Common myeloid progenitor, CD34-positive (primary cell): ENCODE data around the gene BTBD2.
A peak's percentile ranks its signal among the peaks of the same experiment; 100 is the strongest.

ENCODE experiments used
- CTCF ChIA-PET: fragments of 350-600 bp; sonication (Branson Sonifier 250); formaldehyde crosslinking; loops from one replicate; lab custom pipeline; 2021; ENCODE audit warnings: antibody characterized with exemption; lab: Charles Lee
- POLR2A ChIA-PET: fragments of 350-600 bp; sonication (Branson Sonifier 250); formaldehyde crosslinking; loops from one replicate; lab custom pipeline; 2021; ENCODE audit warnings: antibody characterized with exemption; lab: Charles Lee
- DNase-seq, 3 donors: peaks; one replicate each; pipeline versions ENCODE4 v3.0.0 to v3.0.0-alpha.2; 2013
- H3K27ac ChIP-seq, 2 experiments: 1 replicate in 1 of 2; 2 replicates in 1 of 2; pipeline ENCODE4 v1.7.0; 2013; ENCODE audit warnings: inconsistent platforms in 2 of 2, low read length in 2 of 2, mild to moderate bottlenecking in 2 of 2, low read depth in 1 of 2, moderate library complexity in 1 of 2; ENCODE audit not compliant: severe bottlenecking in 2 of 2, insufficient read depth in 1 of 2, poor library complexity in 1 of 2
- H3K27me3 ChIP-seq, 5 experiments: replicated peaks in 2 of 5; 1 replicate in 3 of 5; 2 replicates in 2 of 5; pipeline versions ENCODE4 v1.6.1 to v1.7.0; 2013; ENCODE audit warnings: low read length in 4 of 5, mild to moderate bottlenecking in 2 of 5, moderate library complexity in 2 of 5, inconsistent platforms in 1 of 5; ENCODE audit not compliant: insufficient read depth in 5 of 5, control insufficient read depth in 4 of 5
- H3K36me3 ChIP-seq, 4 experiments: 1 replicate in 2 of 4; 2 replicates in 2 of 4; pipeline versions ENCODE4 v1.6.1 to v1.7.0; 2013; ENCODE audit warnings: low read length in 3 of 4, control low read depth in 1 of 4, mild to moderate bottlenecking in 1 of 4; ENCODE audit not compliant: control insufficient read depth in 4 of 4, insufficient read depth in 4 of 4
- H3K4me1 ChIP-seq, 4 experiments: 1 replicate in 3 of 4; 2 replicates in 1 of 4; pipeline versions ENCODE4 v1.6.1 to v1.7.1; 2013; ENCODE audit warnings: low read length in 3 of 4, mild to moderate bottlenecking in 3 of 4, control low read depth in 1 of 4, inconsistent platforms in 1 of 4, moderate library complexity in 1 of 4; ENCODE audit not compliant: control insufficient read depth in 4 of 4, insufficient read depth in 4 of 4; ENCODE audit errors: control extremely low read depth in 1 of 4
- H3K4me3 ChIP-seq, 7 experiments: 1 replicate in 4 of 7; 2 replicates in 3 of 7; pipeline versions ENCODE4 v1.5.1 to v1.7.0; 2013; ENCODE audit warnings: mild to moderate bottlenecking in 7 of 7, low read length in 6 of 7, moderate library complexity in 6 of 7, inconsistent platforms in 2 of 7, low read depth in 2 of 7, control low read depth in 1 of 7; ENCODE audit not compliant: insufficient read depth in 4 of 7, control insufficient read depth in 1 of 7; ENCODE audit errors: extremely low read depth in 1 of 7
- H3K9me3 ChIP-seq, 5 experiments: 1 replicate in 4 of 5; 2 replicates in 1 of 5; pipeline versions ENCODE4 v1.6.1 to v1.7.1; 2013; ENCODE audit warnings: low read length in 4 of 5, mild to moderate bottlenecking in 2 of 5, inconsistent platforms in 1 of 5, low read depth in 1 of 5, moderate library complexity in 1 of 5; ENCODE audit not compliant: control insufficient read depth in 4 of 5, insufficient read depth in 2 of 5; ENCODE audit errors: control extremely low read depth in 1 of 5
- WGBS: methylation state at CpG from one replicate; pipeline ENCODE4 v1.1.5; 2013; ENCODE audit not compliant: insufficient coverage; 5-methylcytosine and 5-hydroxymethylcytosine counted together

BTBD2 gene

DNA sequence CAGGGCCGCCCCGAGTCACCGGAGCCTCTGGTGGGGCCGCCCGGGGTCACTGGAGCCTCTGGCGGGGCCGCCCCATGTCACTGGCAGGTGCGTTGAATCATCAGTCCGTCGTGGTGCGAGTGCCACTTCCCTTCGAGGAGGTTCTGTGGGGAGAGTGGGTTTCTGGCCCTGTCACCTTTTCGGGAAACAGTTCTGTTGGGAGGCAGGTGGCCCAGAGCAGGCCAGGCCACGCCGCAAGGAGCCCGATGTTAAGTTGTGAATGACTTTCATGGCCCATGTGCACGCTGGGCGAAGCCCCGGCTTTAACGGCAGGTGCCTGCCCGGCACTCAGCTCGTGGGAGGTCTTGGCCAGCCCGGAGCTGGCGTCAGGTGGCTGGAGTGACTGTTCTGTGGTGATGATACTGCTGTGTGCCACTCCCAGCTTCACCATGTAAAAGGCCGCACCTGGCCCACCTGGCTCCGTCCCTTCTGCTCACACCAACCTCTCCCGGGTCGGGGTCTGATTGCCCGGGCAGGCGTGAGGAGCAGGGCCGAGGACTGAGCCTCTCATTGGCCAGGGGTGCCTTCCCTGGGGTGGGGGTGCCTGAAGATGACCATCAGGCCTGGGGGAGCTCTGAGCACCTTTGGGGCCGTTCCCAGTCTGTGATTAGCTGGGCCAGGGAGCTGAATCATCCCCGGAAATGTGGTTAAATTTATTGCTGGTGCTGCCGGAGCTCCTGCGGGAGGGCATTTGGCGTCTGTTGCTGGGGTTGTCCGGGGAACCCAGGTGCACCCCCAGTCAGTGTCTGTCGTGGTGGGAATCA is 45.3 kb downstream of the BTBD2 start:
- ChIA-PET POLR2A (interaction anchor here (0.6 kb wide), 2 partner anchors 18 to 51 kb away, joined by 3 read pairs; no protein-coding TSS in a partner anchor), CTCF (interaction anchor here (0.7 to 1.2 kb wide), 3 partner anchors 18 to 40 kb away, joined by 3 to 4 read pairs (median 3); no protein-coding TSS in a partner anchor)
- peaks cover 7 to 65% (median 30%) of the 10 kb centered on the region in 4 experiments for H3K36me3 ChIP-seq
- H3K27me3 ChIP-seq, result no peaks in the 10 kb centered on the region
- H3K4me3 ChIP-seq, result no peak overlapping the region
- H3K4me1 ChIP-seq, result peaks cover 0 to 4% (median 0%) of the 10 kb centered on the region in 4 experiments
- H3K27ac ChIP-seq, result no peak overlapping the region
- DNase-seq, result no peak
- no peaks in the 10 kb centered on the region for H3K9me3 ChIP-seq
- 92% methylated on average over 28 of the region's 38 CpGs for WGBS

DNA sequence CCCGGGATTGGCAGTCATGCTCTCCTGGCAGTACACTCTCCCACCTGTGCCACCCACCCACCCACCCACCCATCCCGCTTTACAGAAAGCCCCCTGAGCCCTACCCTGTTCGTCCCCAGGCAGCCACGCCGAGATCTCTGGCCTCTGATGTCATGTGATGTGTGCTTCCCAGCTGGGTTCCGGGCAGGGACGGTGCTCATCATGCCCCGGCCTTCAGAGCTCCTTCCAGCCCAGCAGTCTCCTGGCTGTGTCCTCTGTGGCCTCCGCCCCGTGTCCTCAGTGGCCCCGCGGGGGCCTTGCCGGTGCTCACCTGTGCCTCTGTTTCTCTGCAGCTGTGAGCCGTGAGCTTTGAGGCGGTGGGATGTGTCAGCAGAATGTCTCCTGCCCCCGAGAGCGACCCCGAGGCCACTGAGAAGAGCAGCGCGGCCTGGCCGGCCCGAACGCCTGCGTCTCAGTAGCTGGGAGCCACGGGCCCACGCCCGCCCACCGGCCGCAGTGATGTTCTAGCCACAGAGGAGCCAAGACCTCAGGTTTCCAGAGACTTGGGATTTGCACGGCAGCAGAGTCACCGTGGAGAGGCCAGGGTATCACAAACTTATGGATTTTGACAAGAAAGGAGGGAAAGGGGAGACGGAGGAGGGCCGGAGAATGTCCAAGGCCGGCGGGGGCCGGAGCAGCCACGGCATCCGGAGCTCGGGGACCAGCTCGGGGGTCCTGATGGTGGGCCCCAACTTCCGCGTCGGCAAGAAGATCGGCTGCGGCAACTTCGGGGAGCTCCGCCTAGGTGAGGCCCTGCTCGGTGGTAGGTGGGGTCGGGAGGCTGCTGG is 46.1 kb downstream of the BTBD2 start:
- Histone ChIP-seq H3K9me3 (no peaks in the 10 kb centered on the region), H3K4me1 (peaks cover 0 to 4% (median 0%) of the 10 kb centered on the region in 4 experiments), H3K36me3 (peaks cover 3 to 57% (median 26%) of the 10 kb centered on the region in 4 experiments), H3K4me3 (no peak overlapping the region), H3K27ac (no peak overlapping the region), H3K27me3 (no peaks in the 10 kb centered on the region)
- 96% methylated on average over 45 of the region's 49 CpGs for WGBS
- POLR2A ChIA-PET, result interaction anchor here (0.6 kb wide), 1 partner anchor 50 kb away, joined by 3 read pairs; no protein-coding TSS in a partner anchor
- DNase-seq, result no peak
- CTCF ChIA-PET, result interaction anchor here (1.2 kb wide), 1 partner anchor 17 kb away, joined by 4 read pairs; no protein-coding TSS in a partner anchor

DNA sequence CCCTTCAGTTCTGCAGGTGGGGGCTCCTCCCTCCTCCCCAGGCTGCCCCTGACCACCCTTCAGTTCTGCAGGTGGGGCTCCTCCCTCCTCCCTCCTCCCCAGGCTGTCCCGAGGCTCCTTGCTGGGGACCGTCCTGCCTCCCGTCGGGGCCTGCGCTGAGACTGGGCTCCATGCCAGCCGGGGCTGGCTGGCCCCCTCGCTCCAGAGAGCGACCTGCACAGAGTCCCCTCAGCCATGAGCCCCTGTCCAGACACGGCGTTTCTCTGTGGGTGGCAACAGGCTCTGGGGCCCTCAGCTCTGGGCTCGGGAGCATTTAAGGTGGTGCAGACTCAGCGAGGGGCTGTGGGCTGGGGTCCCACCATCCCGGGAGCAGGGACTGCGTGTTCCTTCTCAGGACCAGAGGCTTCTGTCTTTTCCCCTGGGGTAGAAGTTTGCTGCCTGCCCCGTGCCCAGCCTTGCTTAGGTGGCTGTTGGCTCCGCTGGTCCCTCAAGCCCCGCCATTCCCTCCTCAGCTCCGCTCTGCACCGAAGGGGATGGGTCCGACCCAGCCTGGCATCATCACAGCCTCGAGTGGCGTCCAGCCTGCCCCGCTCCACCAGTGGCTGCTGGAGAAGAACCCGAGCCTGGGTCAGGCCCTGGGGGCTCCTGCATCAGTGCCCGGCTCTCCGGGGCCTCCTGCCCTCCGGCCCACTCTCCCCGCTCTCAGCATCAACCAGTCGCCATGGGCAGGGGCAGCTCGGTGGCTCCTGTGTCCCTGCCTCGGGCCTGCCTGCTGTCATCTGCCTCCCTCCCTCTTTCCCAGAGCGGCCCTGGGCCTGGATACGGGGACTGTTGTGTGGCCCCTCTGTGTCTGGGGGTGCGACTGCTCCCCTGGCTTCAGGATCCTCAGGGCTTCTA is 47.0 kb downstream of the BTBD2 start:
- no peak overlapping the region for H3K27ac ChIP-seq
- no peak for DNase-seq
- peaks cover 2 to 56% (median 25%) of the 10 kb centered on the region in 4 experiments for H3K36me3 ChIP-seq
- no peaks in the 10 kb centered on the region for H3K9me3 ChIP-seq
- WGBS, result 97% methylated on average over 31 of the region's 34 CpGs
- POLR2A ChIA-PET, result no interaction called here
- CTCF ChIA-PET, result interaction anchor here (1.2 kb wide), 1 partner anchor 17 kb away, joined by 4 read pairs; no protein-coding TSS in a partner anchor
- no peaks in the 10 kb centered on the region for H3K27me3 ChIP-seq
- H3K4me3 ChIP-seq, result no peak overlapping the region
- H3K4me1 ChIP-seq, result peaks cover 0 to 4% (median 0%) of the 10 kb centered on the region in 4 experiments

DNA sequence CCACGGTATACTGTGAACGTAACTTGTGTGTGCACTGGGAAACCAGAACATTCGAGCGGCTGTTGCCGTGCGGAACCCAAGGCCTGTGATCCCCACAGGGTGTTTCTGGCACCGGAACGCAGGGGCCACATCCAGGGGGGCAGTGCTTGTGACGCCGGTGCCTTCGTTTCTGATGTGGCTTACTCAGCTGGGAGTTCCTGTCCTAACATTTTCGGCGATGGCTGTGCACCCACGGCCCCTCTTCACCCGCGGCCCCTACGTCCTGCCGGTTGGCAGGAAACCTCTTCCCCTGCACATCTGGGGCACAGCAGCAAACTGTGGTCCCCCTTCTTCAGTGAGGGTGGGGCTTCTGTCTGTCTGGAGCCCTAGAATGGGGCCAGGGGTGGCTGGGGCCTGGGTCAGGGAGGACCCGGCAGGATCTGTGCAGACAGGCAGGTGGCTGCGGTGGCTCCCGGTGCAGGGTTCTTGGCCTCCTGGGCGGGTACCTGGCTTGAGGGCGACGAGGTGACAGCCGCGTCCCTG is 48.4 kb downstream of the BTBD2 start:
- H3K4me3 ChIP-seq, result no peak overlapping the region
- ChIA-PET POLR2A (no interaction called here), CTCF (no interaction called here)
- H3K27me3 ChIP-seq, result no peaks in the 10 kb centered on the region
- peaks cover 2 to 57% (median 28%) of the 10 kb centered on the region in 4 experiments for H3K36me3 ChIP-seq
- no peaks in the 10 kb centered on the region for H3K9me3 ChIP-seq
- peak in 1 of 3 donors; percentile 12 for DNase-seq
- peaks cover 0 to 4% (median 0%) of the 10 kb centered on the region in 4 experiments for H3K4me1 ChIP-seq
- H3K27ac ChIP-seq, result no peak overlapping the region
- 69% methylated on average over 17 of the region's 26 CpGs for WGBS

DNA sequence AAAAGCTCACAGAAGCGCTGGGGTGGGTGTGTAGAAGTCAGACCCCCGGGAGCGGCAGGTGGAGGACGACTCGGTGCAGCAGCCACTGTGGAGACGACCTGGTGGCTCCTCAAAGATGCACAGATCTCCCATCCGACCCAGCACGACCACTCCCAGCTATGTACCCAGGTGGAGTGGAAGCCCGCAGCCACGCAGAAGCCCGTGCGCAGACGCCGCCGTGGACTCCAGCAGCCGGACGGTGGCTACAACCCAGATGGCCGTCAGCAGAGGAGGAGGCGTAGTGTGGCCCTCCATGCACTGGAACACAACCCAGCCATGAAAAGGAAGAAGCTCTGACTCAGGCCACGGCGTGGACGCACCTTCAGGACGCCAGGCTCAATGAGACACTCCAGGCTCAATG is 52.8 kb downstream of the BTBD2 start:
- CTCF ChIA-PET, result interaction anchor here (0.7 to 0.9 kb wide), 2 partner anchors 20 to 45 kb away, joined by 3 read pairs; no protein-coding TSS in a partner anchor
- POLR2A ChIA-PET, result interaction anchor here (0.6 kb wide), 1 partner anchor 43 kb away, joined by 4 read pairs; no protein-coding TSS in a partner anchor

More for the DNA sequence above, 52.8 kb downstream of the BTBD2 start:
- H3K4me3 ChIP-seq, result no peak overlapping the region
- 98% methylated on average over 22 of the region's 23 CpGs for WGBS
- peaks cover 0 to 4% (median 1%) of the 10 kb centered on the region in 4 experiments for H3K4me1 ChIP-seq
- no peak overlapping the region for H3K27ac ChIP-seq
- no peak for DNase-seq
- H3K27me3 ChIP-seq, result no peaks in the 10 kb centered on the region
- H3K9me3 ChIP-seq, result no peaks in the 10 kb centered on the region
- H3K36me3 ChIP-seq, result peaks cover 0 to 29% (median 8%) of the 10 kb centered on the region in 4 experiments
